ENCODE results near the gene EOMES.
A peak's percentile ranks its signal among the peaks of the same experiment; 100 is the strongest.

The EOMES gene

GRCh38 chr3:27729748-27730611 lies 7.9 kb upstream of the EOMES start:
- peak overlapping the region; percentile 39 for H3K4me3 ChIP-seq (ENCODE audit: low read depth, low read length)
- peaks cover 97% of the 10 kb centered on the region for H3K27me3 ChIP-seq (ENCODE audit: control insufficient read depth, insufficient read depth, low read length)
- H3K4me1 ChIP-seq (ENCODE audit: control insufficient read depth, insufficient read depth, low read length) = peaks cover 19% of the 10 kb centered on the region
- no peak overlapping the region for H3K9ac ChIP-seq (ENCODE audit: low read depth, low read length)
- no peaks in the 10 kb centered on the region for H3K36me3 ChIP-seq (ENCODE audit: control insufficient read depth, insufficient read depth, low read length)
- no peaks in the 10 kb centered on the region for H3K9me3 ChIP-seq (ENCODE audit: control insufficient read depth, insufficient read depth, low read length)

GRCh38 chr3:27729325-27729724 lies 7.2 kb upstream of the EOMES start:
- H3K27me3 ChIP-seq (ENCODE audit: control insufficient read depth, insufficient read depth, low read length) = peaks cover 98% of the 10 kb centered on the region
- peak overlapping the region; percentile 39 for H3K4me3 ChIP-seq (ENCODE audit: low read depth, low read length)
- H3K36me3 ChIP-seq (ENCODE audit: control insufficient read depth, insufficient read depth, low read length) = no peaks in the 10 kb centered on the region
- no peaks in the 10 kb centered on the region for H3K9me3 ChIP-seq (ENCODE audit: control insufficient read depth, insufficient read depth, low read length)
- peaks cover 19% of the 10 kb centered on the region for H3K4me1 ChIP-seq (ENCODE audit: control insufficient read depth, insufficient read depth, low read length)
- no peak overlapping the region for H3K9ac ChIP-seq (ENCODE audit: low read depth, low read length)

GRCh38 chr3:27728195-27729087 lies 6.3 kb upstream of the EOMES start:
- peak overlapping the region; percentile 11 for H3K4me3 ChIP-seq (ENCODE audit: low read depth, low read length)
- H3K4me1 ChIP-seq (ENCODE audit: control insufficient read depth, insufficient read depth, low read length) = peaks cover 19% of the 10 kb centered on the region
- H3K9me3 ChIP-seq (ENCODE audit: control insufficient read depth, insufficient read depth, low read length) = no peaks in the 10 kb centered on the region
- no peaks in the 10 kb centered on the region for H3K36me3 ChIP-seq (ENCODE audit: control insufficient read depth, insufficient read depth, low read length)
- H3K9ac ChIP-seq (ENCODE audit: low read depth, low read length) = no peak overlapping the region
- peaks cover 98% of the 10 kb centered on the region for H3K27me3 ChIP-seq (ENCODE audit: control insufficient read depth, insufficient read depth, low read length)

- no peaks in the 10 kb centered on the region for H3K36me3 ChIP-seq (ENCODE audit: control insufficient read depth, insufficient read depth, low read length)
- H3K4me1 ChIP-seq (ENCODE audit: control insufficient read depth, insufficient read depth, low read length) = peaks cover 13% of the 10 kb centered on the region
- peaks cover 93% of the 10 kb centered on the region for H3K27me3 ChIP-seq (ENCODE audit: control insufficient read depth, insufficient read depth, low read length)
- H3K9me3 ChIP-seq (ENCODE audit: control insufficient read depth, insufficient read depth, low read length) = no peaks in the 10 kb centered on the region
- no peak overlapping the region for H3K9ac ChIP-seq (ENCODE audit: low read depth, low read length)
- no peak overlapping the region for H3K4me3 ChIP-seq (ENCODE audit: low read depth, low read length)
Observed at GRCh38 chr3:27726240-27726639, 4.1 kb upstream of the EOMES start.

GRCh38 chr3:27724459-27725197 lies 2.5 kb upstream of the EOMES start:
- H3K4me1 ChIP-seq (ENCODE audit: control insufficient read depth, insufficient read depth, low read length) = peaks cover 10% of the 10 kb centered on the region
- H3K36me3 ChIP-seq (ENCODE audit: control insufficient read depth, insufficient read depth, low read length) = no peaks in the 10 kb centered on the region
- no peak overlapping the region for H3K9ac ChIP-seq (ENCODE audit: low read depth, low read length)
- H3K27me3 ChIP-seq (ENCODE audit: control insufficient read depth, insufficient read depth, low read length) = peaks cover 93% of the 10 kb centered on the region
- peak overlapping the region; percentile 35 for H3K4me3 ChIP-seq (ENCODE audit: low read depth, low read length)
- no peaks in the 10 kb centered on the region for H3K9me3 ChIP-seq (ENCODE audit: control insufficient read depth, insufficient read depth, low read length)

- peak overlapping the region; percentile 35 for H3K4me3 ChIP-seq (ENCODE audit: low read depth, low read length)
- H3K9ac ChIP-seq (ENCODE audit: low read depth, low read length) = no peak overlapping the region
- H3K36me3 ChIP-seq (ENCODE audit: control insufficient read depth, insufficient read depth, low read length) = no peaks in the 10 kb centered on the region
- peaks cover 10% of the 10 kb centered on the region for H3K4me1 ChIP-seq (ENCODE audit: control insufficient read depth, insufficient read depth, low read length)
- peaks cover 93% of the 10 kb centered on the region for H3K27me3 ChIP-seq (ENCODE audit: control insufficient read depth, insufficient read depth, low read length)
- H3K9me3 ChIP-seq (ENCODE audit: control insufficient read depth, insufficient read depth, low read length) = no peaks in the 10 kb centered on the region
Observed at GRCh38 chr3:27723815-27724458, 1.8 kb upstream of the EOMES start.

GRCh38 chr3:27723456-27723814 lies 1.3 kb upstream of the EOMES start:
- Histone ChIP-seq H3K9ac (ENCODE audit: low read depth, low read length) (no peak overlapping the region), H3K4me1 (ENCODE audit: control insufficient read depth, insufficient read depth, low read length) (peaks cover 14% of the 10 kb centered on the region), H3K36me3 (ENCODE audit: control insufficient read depth, insufficient read depth, low read length) (no peaks in the 10 kb centered on the region), H3K27me3 (ENCODE audit: control insufficient read depth, insufficient read depth, low read length) (peaks cover 95% of the 10 kb centered on the region), H3K9me3 (ENCODE audit: control insufficient read depth, insufficient read depth, low read length) (no peaks in the 10 kb centered on the region), H3K4me3 (ENCODE audit: low read depth, low read length) (peak overlapping the region; percentile 35)

- H3K4me1 ChIP-seq (ENCODE audit: control insufficient read depth, insufficient read depth, low read length) = peaks cover 14% of the 10 kb centered on the region
- H3K9me3 ChIP-seq (ENCODE audit: control insufficient read depth, insufficient read depth, low read length) = no peaks in the 10 kb centered on the region
- no peaks in the 10 kb centered on the region for H3K36me3 ChIP-seq (ENCODE audit: control insufficient read depth, insufficient read depth, low read length)
- H3K27me3 ChIP-seq (ENCODE audit: control insufficient read depth, insufficient read depth, low read length) = peaks cover 95% of the 10 kb centered on the region
- H3K9ac ChIP-seq (ENCODE audit: low read depth, low read length) = no peak overlapping the region
- H3K4me3 ChIP-seq (ENCODE audit: low read depth, low read length) = peak overlapping the region; percentile 61
Observed at GRCh38 chr3:27723001-27723445, 900 bp upstream of the EOMES start.

- no peaks in the 10 kb centered on the region for H3K9me3 ChIP-seq (ENCODE audit: control insufficient read depth, insufficient read depth, low read length)
- H3K27me3 ChIP-seq (ENCODE audit: control insufficient read depth, insufficient read depth, low read length) = peaks cover 95% of the 10 kb centered on the region
- H3K4me1 ChIP-seq (ENCODE audit: control insufficient read depth, insufficient read depth, low read length) = peaks cover 11% of the 10 kb centered on the region
- H3K4me3 ChIP-seq (ENCODE audit: low read depth, low read length) = peak overlapping the region; percentile 61
- H3K36me3 ChIP-seq (ENCODE audit: control insufficient read depth, insufficient read depth, low read length) = no peaks in the 10 kb centered on the region
- no peak overlapping the region for H3K9ac ChIP-seq (ENCODE audit: low read depth, low read length)
Observed at GRCh38 chr3:27720899-27721716, 1.0 kb downstream of the EOMES start.

GRCh38 chr3:27719314-27720003 lies 2.7 kb downstream of the EOMES start:
- H3K9me3 ChIP-seq (ENCODE audit: control insufficient read depth, insufficient read depth, low read length) = no peaks in the 10 kb centered on the region
- no peak overlapping the region for H3K9ac ChIP-seq (ENCODE audit: low read depth, low read length)
- H3K27me3 ChIP-seq (ENCODE audit: control insufficient read depth, insufficient read depth, low read length) = peaks cover 95% of the 10 kb centered on the region
- no peaks in the 10 kb centered on the region for H3K36me3 ChIP-seq (ENCODE audit: control insufficient read depth, insufficient read depth, low read length)
- H3K4me1 ChIP-seq (ENCODE audit: control insufficient read depth, insufficient read depth, low read length) = peaks cover 18% of the 10 kb centered on the region
- H3K4me3 ChIP-seq (ENCODE audit: low read depth, low read length) = peak overlapping the region; percentile 4
